GM12865 (cell line): ENCODE results near the gene TTC27.
"Not testable (repeated sequence)": the region's sequence is repeated elsewhere in the genome, so short reads cannot be mapped to it uniquely, and the experiment has no call there.

ENCODE experiments used
- DNase-seq: peaks from one replicate; pipeline ENCODE4 v3.0.0; 2010; ENCODE audit warnings: low read depth
- H3K4me3 ChIP-seq: 2 replicates; pipeline ENCODE4 v1.5.1; 2011; ENCODE audit warnings: mild to moderate bottlenecking, low read depth, low read length, control low read depth
- CTCF ChIP-seq: IDR thresholded peaks from 2 replicates; pipeline ENCODE4 v1.5.1; 2011; ENCODE audit warnings: low read length, control low read depth, low read depth, inconsistent platforms; ENCODE audit not compliant: insufficient read depth; ENCODE audit errors: missing control alignments

TTC27 gene

GRCh38 chr2:32632089-32632488, 4.2 kb downstream of the TTC27 start:
- TF ChIP-seq CTCF: no peak
- no peak for DNase-seq
- H3K4me3 ChIP-seq: no peak overlapping the region

DNA sequence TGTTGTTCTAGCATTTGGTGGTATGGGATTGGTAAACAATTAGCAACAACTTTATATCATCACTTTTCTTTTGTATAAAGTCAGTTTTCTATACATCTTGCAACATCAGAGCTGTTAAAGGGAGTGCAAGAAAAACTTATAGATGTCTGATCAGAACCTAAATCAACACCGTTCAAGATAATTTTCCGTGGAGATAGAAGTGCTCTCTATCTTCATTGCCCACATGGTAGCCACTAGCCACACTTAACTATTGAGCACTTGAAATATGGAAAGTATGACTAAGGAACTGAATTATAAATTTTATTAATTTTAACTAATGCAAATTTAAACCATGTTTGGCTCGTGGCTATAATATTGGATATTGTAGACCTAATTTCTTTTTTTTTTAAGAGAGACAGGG, 5.2 kb downstream of the TTC27 start:
- no peak for DNase-seq
- no peak for TF ChIP-seq CTCF

DNA sequence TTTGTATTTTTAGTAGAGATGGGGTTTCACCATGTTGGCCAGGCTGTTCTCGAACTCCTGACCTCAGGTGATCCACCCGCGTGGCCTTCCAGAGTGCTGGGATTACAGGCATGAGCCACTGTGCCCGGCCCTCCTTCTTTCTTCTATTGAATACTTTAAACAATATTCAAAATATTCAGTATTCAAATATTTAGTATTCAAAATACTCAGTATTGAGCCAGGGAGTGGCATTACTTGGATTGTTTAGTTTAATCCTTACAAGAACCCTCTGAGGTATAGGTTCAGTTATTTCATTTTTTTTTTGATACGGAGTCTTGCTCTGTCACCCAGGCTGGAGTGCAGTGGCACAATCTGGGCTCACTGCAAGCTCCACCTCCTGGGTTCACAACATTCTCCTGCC, 10.7 kb downstream of the TTC27 start:
- not testable (repeated sequence) for DNase-seq, H3K4me3 ChIP-seq

More for the DNA sequence above, 5.2 kb downstream of the TTC27 start:
- no peak overlapping the region for H3K4me3 ChIP-seq

- DNase-seq: no peak
- TF ChIP-seq CTCF: no peak
Observed at GRCh38 chr2:32641180-32641579, 13.3 kb downstream of the TTC27 start.

GRCh38 chr2:32647180-32647651, 19.4 kb downstream of the TTC27 start:
- TF ChIP-seq CTCF: no peak
- no peak for DNase-seq

More at GRCh38 chr2:32641180-32641579, 13.3 kb downstream of the TTC27 start:
- H3K4me3 ChIP-seq: no peak overlapping the region

DNA sequence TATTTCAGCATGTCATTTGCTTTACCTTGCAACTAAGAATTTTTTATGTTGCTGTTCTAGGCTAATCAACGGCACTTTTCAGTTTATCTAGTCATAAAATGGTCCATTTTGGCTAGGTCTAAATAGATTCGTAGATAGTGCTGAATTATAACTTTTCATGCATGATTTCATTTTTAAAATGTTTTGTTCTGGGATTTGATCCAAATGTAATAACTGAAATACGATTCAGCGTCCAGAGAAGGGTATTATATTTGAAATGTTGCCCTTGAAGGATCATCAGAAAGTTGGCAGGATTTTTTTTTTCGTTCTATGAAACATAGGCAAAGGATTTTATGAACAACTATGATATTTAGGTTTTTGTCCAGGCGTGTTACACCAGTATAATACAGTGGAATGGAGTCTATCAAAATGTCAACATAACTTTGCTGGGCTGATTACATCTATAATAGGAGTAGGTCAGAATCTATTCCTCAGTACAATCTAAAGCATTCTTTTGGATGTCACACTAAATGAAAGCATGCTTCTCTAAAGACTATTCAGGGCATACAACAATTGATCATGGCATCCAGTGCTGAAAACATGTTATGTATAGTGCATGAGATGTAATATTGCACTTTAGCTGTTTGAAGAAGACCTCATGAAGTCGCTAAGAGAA, 24.8 kb downstream of the TTC27 start:
- H3K4me3 ChIP-seq: no peak overlapping the region
- no peak for TF ChIP-seq CTCF
- DNase-seq: no peak

More at GRCh38 chr2:32647180-32647651, 19.4 kb downstream of the TTC27 start:
- no peak overlapping the region for H3K4me3 ChIP-seq

DNA sequence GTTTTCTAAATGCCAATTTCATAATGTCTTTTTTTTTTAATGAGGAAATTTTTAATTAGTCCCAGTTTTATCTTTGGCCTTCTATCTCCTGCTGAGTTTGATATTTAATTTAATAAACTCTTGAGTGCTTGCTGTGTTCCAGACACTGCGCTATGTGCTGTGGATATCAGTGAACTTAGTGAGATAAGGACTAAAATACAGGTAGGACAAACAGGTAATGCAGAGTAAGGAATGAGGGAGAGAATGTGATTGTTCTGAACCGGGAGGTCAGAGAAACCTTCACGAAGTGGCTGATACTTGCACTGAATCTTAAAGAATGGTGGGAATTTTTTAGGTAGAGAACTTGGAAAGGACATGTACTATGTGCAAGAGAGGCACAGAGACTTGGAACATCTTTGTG, 28.2 kb downstream of the TTC27 start:
- TF ChIP-seq CTCF: no peak
- H3K4me3 ChIP-seq: no peak overlapping the region
- no peak for DNase-seq
